Muscle layer of colon (tissue), 2 donors: Measurements from ENCODE around the gene TSPAN17.

Source experiments
- H3K27ac ChIP-seq: one replicate; pipeline ENCODE4 v1.7.0; 2013; ENCODE audit warnings: low read depth, mild to moderate bottlenecking, low read length, moderate library complexity
- H3K27me3 ChIP-seq, 2 donors: one replicate each; pipeline ENCODE4 v1.7.0; 2013; ENCODE audit warnings: low read length in 2 of 2, mild to moderate bottlenecking in 2 of 2; ENCODE audit not compliant: insufficient read depth in 2 of 2, control insufficient read depth in 1 of 2
- H3K36me3 ChIP-seq: one replicate; pipeline ENCODE4 v1.7.0; 2013; ENCODE audit warnings: mild to moderate bottlenecking, low read length; ENCODE audit not compliant: insufficient read depth
- H3K4me1 ChIP-seq: one replicate; pipeline ENCODE4 v1.7.0; 2013; ENCODE audit warnings: mild to moderate bottlenecking, low read length; ENCODE audit not compliant: insufficient read depth
- H3K4me3 ChIP-seq, 2 donors: one replicate each; pipeline ENCODE4 v1.7.0; 2013; ENCODE audit warnings: low read length in 2 of 2, low read depth in 1 of 2, mild to moderate bottlenecking in 1 of 2, moderate library complexity in 1 of 2
- H3K9ac ChIP-seq: one replicate; pipeline ENCODE4 v1.7.0; 2013; ENCODE audit warnings: low read length
- H3K9me3 ChIP-seq: one replicate; pipeline ENCODE4 v1.7.0; 2013; ENCODE audit warnings: mild to moderate bottlenecking, low read length
- donor health status: abdominal sarcoma.
- donor health status: Adenocarcinoma of cecum.

Gene TSPAN17

GRCh38 chr5:176632745-176633144 is 14.5 kb upstream of the TSPAN17 start:
- no peaks in the 10 kb centered on the region for H3K36me3 ChIP-seq
- no peaks in the 10 kb centered on the region for H3K9me3 ChIP-seq
- no peaks in the 10 kb centered on the region for H3K4me1 ChIP-seq
- peaks cover 17 to 51% of the 10 kb centered on the region in 2 donors for H3K27me3 ChIP-seq
- no peak overlapping the region for H3K4me3 ChIP-seq
- no peak overlapping the region for H3K9ac ChIP-seq
- H3K27ac ChIP-seq, result no peak overlapping the region

GRCh38 chr5:176633598-176633997 is 13.7 kb upstream of the TSPAN17 start:
- peaks cover 9 to 42% of the 10 kb centered on the region in 2 donors for H3K27me3 ChIP-seq
- no peaks in the 10 kb centered on the region for H3K4me1 ChIP-seq
- no peaks in the 10 kb centered on the region for H3K36me3 ChIP-seq

DNA sequence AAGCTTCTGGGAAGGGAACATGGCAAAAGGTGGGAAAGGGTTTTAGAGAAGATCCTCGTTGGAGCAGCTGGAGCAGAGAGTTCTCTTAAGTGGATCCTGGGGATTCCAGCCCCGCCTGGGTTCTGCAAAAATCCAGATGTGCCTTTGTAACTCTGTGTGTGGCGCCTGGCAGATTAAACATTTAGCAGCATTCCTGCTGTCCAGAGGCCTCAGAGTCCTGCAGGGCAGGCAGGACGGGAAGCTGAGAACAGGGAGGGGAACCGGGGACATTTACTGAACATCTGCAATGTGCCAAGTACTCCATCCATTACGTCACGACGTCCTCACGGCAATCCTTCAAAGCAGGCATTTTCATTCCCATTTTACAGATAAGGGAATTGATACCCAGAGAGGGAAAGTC is 10.9 kb upstream of the TSPAN17 start:
- Histone ChIP-seq H3K4me3 (no peak overlapping the region), H3K9ac (no peak overlapping the region), H3K4me1 (no peaks in the 10 kb centered on the region), H3K27me3 (peaks cover 0 to 15% of the 10 kb centered on the region in 2 donors), H3K27ac (no peak overlapping the region), H3K9me3 (no peaks in the 10 kb centered on the region), H3K36me3 (no peaks in the 10 kb centered on the region)

More at GRCh38 chr5:176633598-176633997, 13.7 kb upstream of the TSPAN17 start:
- no peaks in the 10 kb centered on the region for H3K9me3 ChIP-seq
- H3K27ac ChIP-seq, result no peak overlapping the region
- H3K4me3 ChIP-seq, result no peak overlapping the region
- H3K9ac ChIP-seq, result no peak overlapping the region

- Histone ChIP-seq H3K9ac (no peak overlapping the region), H3K27me3 (peaks cover 0 to 12% of the 10 kb centered on the region in 2 donors), H3K36me3 (no peaks in the 10 kb centered on the region), H3K4me3 (no peak overlapping the region), H3K4me1 (no peaks in the 10 kb centered on the region), H3K27ac (no peak overlapping the region), H3K9me3 (no peaks in the 10 kb centered on the region)
Measured at GRCh38 chr5:176637556-176637955, 9.7 kb upstream of the TSPAN17 start.

DNA sequence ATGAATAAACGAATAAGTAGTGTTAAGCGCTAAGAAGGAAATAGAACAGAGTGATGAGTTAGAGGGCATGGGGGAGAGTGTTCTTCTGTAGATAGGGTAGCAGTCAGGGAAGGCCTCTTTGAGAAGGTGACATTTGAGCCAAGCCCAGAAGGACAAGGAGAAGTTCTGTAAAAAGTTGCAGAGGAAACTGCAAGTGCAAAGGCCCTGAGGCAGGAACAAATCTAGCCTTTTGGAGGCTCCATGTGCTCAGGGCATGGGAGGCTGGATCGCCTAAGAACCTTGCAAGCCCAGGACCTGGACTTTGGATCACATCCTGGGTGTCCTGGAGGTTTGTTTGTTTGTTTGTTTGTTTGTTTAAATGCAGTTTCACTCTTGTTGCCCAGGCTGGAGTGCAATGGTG is 8.8 kb upstream of the TSPAN17 start:
- Histone ChIP-seq H3K27me3 (peaks cover 0 to 4% of the 10 kb centered on the region in 2 donors), H3K36me3 (no peaks in the 10 kb centered on the region), H3K4me1 (no peaks in the 10 kb centered on the region), H3K9ac (no peak overlapping the region), H3K27ac (no peak overlapping the region), H3K9me3 (no peaks in the 10 kb centered on the region), H3K4me3 (no peak overlapping the region)

GRCh38 chr5:176639208-176639607 is 8.1 kb upstream of the TSPAN17 start:
- Histone ChIP-seq H3K9me3 (no peaks in the 10 kb centered on the region), H3K4me1 (no peaks in the 10 kb centered on the region), H3K4me3 (no peak overlapping the region), H3K27me3 (no peaks in the 10 kb centered on the region), H3K9ac (no peak overlapping the region), H3K36me3 (no peaks in the 10 kb centered on the region), H3K27ac (no peak overlapping the region)

GRCh38 chr5:176639981-176640380 is 7.3 kb upstream of the TSPAN17 start:
- H3K4me1 ChIP-seq, result no peaks in the 10 kb centered on the region
- no peaks in the 10 kb centered on the region for H3K9me3 ChIP-seq
- no peak overlapping the region for H3K9ac ChIP-seq
- no peaks in the 10 kb centered on the region for H3K36me3 ChIP-seq
- no peaks in the 10 kb centered on the region for H3K27me3 ChIP-seq
- no peak overlapping the region for H3K4me3 ChIP-seq
- no peak overlapping the region for H3K27ac ChIP-seq

DNA sequence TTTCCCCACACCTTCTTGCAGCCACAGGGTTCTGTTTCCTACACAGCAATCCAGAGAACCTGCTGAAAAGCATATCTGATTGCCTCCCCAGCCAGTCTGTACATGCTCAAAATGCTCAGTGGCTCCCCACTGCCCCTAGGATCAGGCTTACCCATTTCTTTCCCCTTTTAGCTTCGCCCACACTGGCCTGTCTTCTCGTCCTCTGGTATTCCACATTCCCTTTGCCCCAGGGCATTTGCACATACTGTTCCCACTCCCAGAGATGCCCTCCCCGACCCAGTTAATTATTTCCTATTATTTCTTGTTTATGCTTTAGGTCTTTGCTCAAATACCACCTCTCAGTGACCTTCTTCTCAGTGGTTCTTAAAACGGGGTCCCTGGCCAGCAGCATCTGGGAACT is 6.7 kb upstream of the TSPAN17 start:
- H3K9ac ChIP-seq, result no peak overlapping the region
- H3K4me3 ChIP-seq, result no peak overlapping the region
- no peak overlapping the region for H3K27ac ChIP-seq
- H3K4me1 ChIP-seq, result no peaks in the 10 kb centered on the region
- H3K27me3 ChIP-seq, result no peaks in the 10 kb centered on the region
- no peaks in the 10 kb centered on the region for H3K36me3 ChIP-seq
- H3K9me3 ChIP-seq, result no peaks in the 10 kb centered on the region

GRCh38 chr5:176642675-176643490 is 4.4 kb upstream of the TSPAN17 start:
- Histone ChIP-seq H3K27me3 (no peaks in the 10 kb centered on the region), H3K36me3 (no peaks in the 10 kb centered on the region), H3K4me3 (no peak overlapping the region), H3K9ac (no peak overlapping the region), H3K27ac (no peak overlapping the region), H3K9me3 (no peaks in the 10 kb centered on the region), H3K4me1 (peaks cover 5% of the 10 kb centered on the region)

- Histone ChIP-seq H3K9me3 (no peaks in the 10 kb centered on the region), H3K36me3 (no peaks in the 10 kb centered on the region), H3K4me3 (no peak overlapping the region), H3K4me1 (peaks cover 13% of the 10 kb centered on the region), H3K27me3 (no peaks in the 10 kb centered on the region), H3K27ac (no peak overlapping the region), H3K9ac (no peak overlapping the region)
Measured at GRCh38 chr5:176643491-176644219, 3.6 kb upstream of the TSPAN17 start.

GRCh38 chr5:176644294-176644693 is 3.0 kb upstream of the TSPAN17 start:
- Histone ChIP-seq H3K36me3 (no peaks in the 10 kb centered on the region), H3K9ac (no peak overlapping the region), H3K27ac (no peak overlapping the region), H3K4me3 (no peak overlapping the region), H3K9me3 (no peaks in the 10 kb centered on the region), H3K27me3 (no peaks in the 10 kb centered on the region), H3K4me1 (peaks cover 17% of the 10 kb centered on the region)
